HG02610 (cell line): ENCODE results near the gene OLA1.

Source experiments
- ATAC-seq: cut with Tn5 transposase; IDR thresholded peaks from one replicate; pipeline ENCODE4 v1.9.1; 2021; ENCODE audit warnings: mild to moderate bottlenecking, moderate library complexity; ENCODE audit not compliant: unreplicated experiment

Gene OLA1

GRCh38 chr2:174227748-174228147 lies 20.6 kb downstream of the OLA1 start:
- no peak for ATAC-seq

GRCh38 chr2:174224665-174225288 lies 23.6 kb downstream of the OLA1 start:
- no peak for ATAC-seq

- ATAC-seq, result no peak
Observed at GRCh38 chr2:174224125-174224524, 24.2 kb downstream of the OLA1 start.

- no peak for ATAC-seq
Observed at GRCh38 chr2:174223388-174223787, 24.9 kb downstream of the OLA1 start.

- no peak for ATAC-seq
Observed at GRCh38 chr2:174222154-174222553, 26.2 kb downstream of the OLA1 start.

- ATAC-seq, result no peak
Observed at GRCh38 chr2:174219321-174219720, 29.0 kb downstream of the OLA1 start.

GRCh38 chr2:174218773-174219172 lies 29.6 kb downstream of the OLA1 start:
- no peak for ATAC-seq

- no peak for ATAC-seq
Observed at GRCh38 chr2:174217869-174218268, 30.5 kb downstream of the OLA1 start.

GRCh38 chr2:174211954-174212353 lies 36.4 kb downstream of the OLA1 start:
- ATAC-seq, result no peak

GRCh38 chr2:174210862-174211261 lies 37.5 kb downstream of the OLA1 start:
- ATAC-seq, result no peak

- ATAC-seq, result no peak
Observed at GRCh38 chr2:174209325-174209724, 39.0 kb downstream of the OLA1 start.

- ATAC-seq, result no peak
Observed at GRCh38 chr2:174208026-174208425, 40.3 kb downstream of the OLA1 start.

GRCh38 chr2:174205562-174205961 lies 42.8 kb downstream of the OLA1 start:
- ATAC-seq, result no peak

GRCh38 chr2:174202188-174202587 lies 46.1 kb downstream of the OLA1 start:
- ATAC-seq, result no peak

- ATAC-seq, result no peak
Observed at GRCh38 chr2:174198846-174199564, 49.3 kb downstream of the OLA1 start.

- no peak for ATAC-seq
Observed at GRCh38 chr2:174195253-174195652, 53.1 kb downstream of the OLA1 start.

GRCh38 chr2:174193737-174194136 lies 54.6 kb downstream of the OLA1 start:
- ATAC-seq, result no peak

- no peak for ATAC-seq
Observed at GRCh38 chr2:174192664-174193063, 55.7 kb downstream of the OLA1 start.

GRCh38 chr2:174191342-174192074 lies 56.8 kb downstream of the OLA1 start:
- ATAC-seq, result no peak

GRCh38 chr2:174184915-174185314 lies 63.4 kb downstream of the OLA1 start:
- ATAC-seq, result no peak

GRCh38 chr2:174184504-174184903 lies 63.8 kb downstream of the OLA1 start:
- no peak for ATAC-seq

- ATAC-seq, result no peak
Observed at GRCh38 chr2:174183076-174183475, 65.3 kb downstream of the OLA1 start.
